Activated naive CD8-positive, alpha-beta T cell (primary cell): ENCODE data around the gene FAIM2.
A peak's percentile ranks its signal among the peaks of the same experiment; 100 is the strongest.

Source experiments
- H3K27ac Mint-ChIP-seq: one replicate; pipeline ENCODE4 v1.8.0; 2021; ENCODE audit warnings: mixed read lengths
- H3K27me3 Mint-ChIP-seq: one replicate; pipeline ENCODE4 v1.8.0; 2021; ENCODE audit warnings: mixed read lengths
- H3K36me3 Mint-ChIP-seq: one replicate; pipeline ENCODE4 v1.8.0; 2021; ENCODE audit warnings: mixed read lengths
- H3K4me1 Mint-ChIP-seq: one replicate; pipeline ENCODE4 v1.8.0; 2021; ENCODE audit warnings: low read depth, mixed read lengths
- H3K4me3 Mint-ChIP-seq: one replicate; pipeline ENCODE4 v1.8.0; 2021; ENCODE audit warnings: mild to moderate bottlenecking, mixed read lengths
- H3K9me3 Mint-ChIP-seq: one replicate; pipeline ENCODE4 v1.8.0; 2021; ENCODE audit warnings: low read depth, mixed read lengths

The FAIM2 gene

DNA sequence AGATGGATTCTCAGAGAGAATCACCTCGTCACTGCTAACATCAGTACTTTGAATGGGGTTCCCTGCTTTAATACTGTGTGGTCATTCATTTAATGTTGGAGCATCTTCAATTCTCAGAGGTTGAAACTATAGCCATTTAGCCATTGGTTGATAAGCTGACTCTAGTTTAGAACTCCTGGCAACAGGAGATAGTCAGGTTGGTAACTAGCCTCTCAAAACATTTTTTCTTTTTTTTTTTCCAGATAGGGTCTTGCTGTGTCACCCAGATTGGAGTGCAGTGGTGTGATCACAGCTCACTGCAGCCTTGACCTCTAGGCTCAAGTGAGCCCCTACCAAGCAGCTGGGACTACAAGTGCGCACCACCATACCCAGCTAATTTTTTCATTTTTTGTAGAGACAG lies 72.0 kb downstream of the FAIM2 start:
- Mint-ChIP-seq H3K27ac (no peak overlapping the region), H3K4me1 (peaks cover 21% of the 10 kb centered on the region), H3K36me3 (no peaks in the 10 kb centered on the region), H3K9me3 (no peaks in the 10 kb centered on the region), H3K4me3 (no peak overlapping the region), H3K27me3 (no peaks in the 10 kb centered on the region)

DNA sequence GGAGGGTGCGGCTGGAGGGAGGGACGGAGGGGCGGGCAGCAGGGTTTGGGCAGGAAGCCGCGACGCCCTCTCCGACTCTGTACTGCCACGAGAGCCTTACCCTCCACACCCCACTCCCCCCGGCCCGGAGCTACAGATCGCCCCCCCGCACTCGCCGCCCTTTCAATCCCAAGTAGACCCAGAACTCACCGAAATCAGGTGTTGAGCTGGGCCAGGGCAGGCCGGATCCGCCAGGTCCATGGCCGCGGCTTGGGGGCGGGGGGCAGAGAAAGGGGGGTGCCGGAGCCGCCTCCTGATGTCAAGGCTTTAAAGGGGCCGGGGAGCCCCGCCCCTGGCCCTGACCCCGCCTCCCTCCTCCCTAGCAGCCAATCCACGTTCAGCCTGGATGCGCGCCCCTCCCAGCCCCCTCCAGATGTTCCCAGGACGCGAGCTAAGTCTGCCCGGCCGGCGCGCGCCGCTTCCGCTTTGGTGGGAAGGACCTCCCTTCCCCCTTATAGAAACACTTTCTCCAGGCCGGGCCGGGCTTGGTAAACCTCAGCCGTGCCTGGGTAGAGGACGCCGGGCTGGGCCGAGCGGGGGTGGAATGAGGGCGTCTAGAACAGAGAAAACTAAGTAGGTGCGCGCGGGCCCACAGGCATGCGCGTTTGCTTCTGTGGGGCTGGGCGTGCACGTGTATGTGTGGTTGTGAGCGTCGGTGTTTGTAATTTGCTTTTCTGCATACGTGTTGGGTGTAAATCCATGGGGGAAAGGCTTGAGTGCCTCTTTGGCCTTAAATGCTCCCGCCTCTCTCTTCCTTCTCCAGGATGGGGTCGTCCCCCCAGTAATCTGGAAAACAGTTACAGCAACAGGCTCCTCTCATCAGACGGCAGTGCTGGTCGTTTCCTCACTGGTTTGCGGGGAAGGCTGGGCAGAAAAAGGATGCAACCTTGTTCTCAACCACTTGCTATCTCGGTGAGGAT lies 75.3 kb downstream of the FAIM2 start, which contains the start of gene NCKAP5L:
TSS of gene NCKAP5L (minus strand) at position 281 of the 959 bp plus-strand sequence. CDS start 24,369 bp downstream, outside the sequence.
- no peaks in the 10 kb centered on the region for H3K27me3 Mint-ChIP-seq
- peak within 1 kb of the TSS; percentile 96 for H3K27ac Mint-ChIP-seq
- no peaks in the 10 kb centered on the region for H3K36me3 Mint-ChIP-seq
- H3K4me1 Mint-ChIP-seq, result peaks cover 32% of the 10 kb centered on the region
- H3K9me3 Mint-ChIP-seq, result no peaks in the 10 kb centered on the region
- peak within 1 kb of the TSS; percentile 94 for H3K4me3 Mint-ChIP-seq

- Mint-ChIP-seq H3K27ac (no peak overlapping the region), H3K27me3 (no peaks in the 10 kb centered on the region), H3K36me3 (peaks cover 2% of the 10 kb centered on the region)
Measured at GRCh38 chr12:49827401-49828099, 76.2 kb downstream of the FAIM2 start.

DNA sequence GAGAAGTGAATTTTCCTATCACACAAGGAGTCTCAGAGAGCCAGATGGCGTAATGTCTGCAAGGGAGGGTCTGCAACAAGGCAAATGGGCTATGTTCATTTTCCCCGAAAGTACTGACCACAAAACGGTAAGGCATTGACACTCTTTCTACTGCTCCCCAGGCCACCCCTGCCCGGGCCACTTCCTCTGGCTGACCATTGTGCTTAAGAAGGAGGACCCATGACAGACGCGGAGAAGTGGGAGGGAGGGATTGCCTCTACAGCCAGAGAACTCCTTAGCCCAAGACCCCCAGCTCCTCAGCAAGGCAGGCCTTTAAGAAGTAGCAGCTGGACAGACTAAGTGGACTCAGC lies 76.7 kb downstream of the FAIM2 start:
- Mint-ChIP-seq H3K4me3 (peak overlapping the region; percentile 71), H3K27ac (no peak overlapping the region), H3K36me3 (peaks cover 2% of the 10 kb centered on the region), H3K4me1 (peaks cover 38% of the 10 kb centered on the region), H3K9me3 (no peaks in the 10 kb centered on the region), H3K27me3 (no peaks in the 10 kb centered on the region)

More at GRCh38 chr12:49827401-49828099, 76.2 kb downstream of the FAIM2 start:
- Mint-ChIP-seq H3K9me3 (no peaks in the 10 kb centered on the region), H3K4me3 (peak overlapping the region; percentile 71), H3K4me1 (peaks cover 34% of the 10 kb centered on the region)

DNA sequence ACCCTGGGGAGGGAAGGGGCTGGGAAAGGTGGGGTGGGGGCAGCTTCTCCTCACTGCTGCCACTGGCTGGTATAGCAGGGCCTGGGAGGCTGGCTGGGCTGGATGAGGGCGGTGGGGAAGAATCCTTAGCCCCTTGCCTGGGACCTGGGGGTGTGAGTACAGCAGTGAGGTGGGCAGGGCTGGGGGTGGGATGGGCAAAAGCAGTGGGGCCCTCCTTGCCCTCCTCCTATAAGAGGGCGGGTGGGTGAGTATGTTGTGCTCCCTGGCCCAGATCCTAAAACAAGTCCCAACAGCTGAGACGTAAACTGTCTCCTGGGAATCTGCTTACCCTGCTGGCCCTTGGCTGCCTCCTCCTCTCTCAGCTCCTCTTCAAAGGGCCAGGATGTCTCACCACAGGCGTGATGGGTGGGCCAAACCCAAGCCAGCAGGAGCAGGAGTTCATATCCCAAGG lies 77.7 kb downstream of the FAIM2 start:
- H3K4me3 Mint-ChIP-seq, result no peak overlapping the region
- peaks cover 47% of the 10 kb centered on the region for H3K4me1 Mint-ChIP-seq
- H3K27me3 Mint-ChIP-seq, result no peaks in the 10 kb centered on the region
- H3K36me3 Mint-ChIP-seq, result peaks cover 2% of the 10 kb centered on the region
- no peak overlapping the region for H3K27ac Mint-ChIP-seq
- H3K9me3 Mint-ChIP-seq, result no peaks in the 10 kb centered on the region

DNA sequence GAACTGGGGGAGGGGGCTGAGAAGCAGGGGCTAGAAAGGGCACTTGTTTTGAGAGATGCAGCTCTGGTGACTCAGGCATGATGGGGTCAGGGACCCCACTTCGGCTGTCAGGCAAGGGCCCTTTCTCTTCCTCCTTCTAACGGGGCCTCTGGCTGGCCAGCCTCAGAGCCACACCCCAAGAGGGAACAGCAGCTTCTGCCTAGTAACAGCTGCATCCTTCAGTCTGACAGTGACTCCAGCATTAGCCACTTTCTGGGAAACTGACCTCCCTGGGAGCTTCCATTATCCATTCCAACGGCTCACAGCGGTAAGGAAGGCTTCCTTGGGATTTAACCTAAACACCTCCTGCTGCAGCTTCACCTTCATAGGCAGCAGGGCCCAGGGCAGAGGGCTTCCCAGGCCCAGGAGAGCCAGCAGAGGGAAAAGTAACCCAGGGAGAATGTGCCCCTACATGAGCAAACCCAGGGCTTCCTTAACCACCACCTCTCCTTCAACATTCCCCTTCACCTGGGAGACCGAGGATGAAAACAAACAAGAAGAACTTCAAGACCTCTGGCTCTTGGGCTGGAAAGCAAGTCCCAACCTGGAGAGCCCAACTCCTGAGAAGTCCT lies 78.2 kb downstream of the FAIM2 start:
- Mint-ChIP-seq H3K27ac (no peak overlapping the region), H3K4me3 (no peak overlapping the region), H3K4me1 (peaks cover 51% of the 10 kb centered on the region), H3K27me3 (no peaks in the 10 kb centered on the region), H3K36me3 (peaks cover 2% of the 10 kb centered on the region), H3K9me3 (no peaks in the 10 kb centered on the region)

DNA sequence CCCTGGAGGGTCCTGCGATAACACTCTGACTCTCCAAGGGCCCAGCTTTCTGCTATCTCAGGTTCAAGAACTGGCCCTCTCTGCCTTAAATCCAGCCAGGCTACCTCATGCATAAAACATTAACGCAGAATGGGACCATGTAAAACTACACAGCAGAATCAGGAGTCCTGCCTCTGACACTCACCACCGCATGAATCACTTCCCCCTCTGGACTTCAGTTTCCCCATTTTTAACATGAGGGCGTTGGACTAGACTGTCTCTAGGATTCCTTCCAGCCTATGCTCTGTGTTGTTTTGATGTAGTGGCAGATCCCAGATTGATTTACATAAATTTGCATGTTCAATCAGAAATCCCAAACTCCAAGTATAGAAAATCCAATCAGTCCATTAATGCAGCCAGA lies 78.8 kb downstream of the FAIM2 start:
- H3K27ac Mint-ChIP-seq, result no peak overlapping the region
- H3K27me3 Mint-ChIP-seq, result no peaks in the 10 kb centered on the region
- H3K36me3 Mint-ChIP-seq, result peaks cover 2% of the 10 kb centered on the region
- H3K9me3 Mint-ChIP-seq, result no peaks in the 10 kb centered on the region
- H3K4me1 Mint-ChIP-seq, result peaks cover 49% of the 10 kb centered on the region
- H3K4me3 Mint-ChIP-seq, result no peak overlapping the region

GRCh38 chr12:49824416-49824815 lies 79.3 kb downstream of the FAIM2 start:
- Mint-ChIP-seq H3K27me3 (no peaks in the 10 kb centered on the region), H3K4me1 (peaks cover 52% of the 10 kb centered on the region), H3K27ac (no peak overlapping the region), H3K9me3 (no peaks in the 10 kb centered on the region), H3K4me3 (no peak overlapping the region), H3K36me3 (peaks cover 2% of the 10 kb centered on the region)

GRCh38 chr12:49823951-49824350 lies 79.7 kb downstream of the FAIM2 start:
- Mint-ChIP-seq H3K4me1 (peaks cover 50% of the 10 kb centered on the region), H3K27me3 (no peaks in the 10 kb centered on the region), H3K27ac (no peak overlapping the region), H3K9me3 (no peaks in the 10 kb centered on the region), H3K4me3 (no peak overlapping the region), H3K36me3 (peaks cover 2% of the 10 kb centered on the region)

DNA sequence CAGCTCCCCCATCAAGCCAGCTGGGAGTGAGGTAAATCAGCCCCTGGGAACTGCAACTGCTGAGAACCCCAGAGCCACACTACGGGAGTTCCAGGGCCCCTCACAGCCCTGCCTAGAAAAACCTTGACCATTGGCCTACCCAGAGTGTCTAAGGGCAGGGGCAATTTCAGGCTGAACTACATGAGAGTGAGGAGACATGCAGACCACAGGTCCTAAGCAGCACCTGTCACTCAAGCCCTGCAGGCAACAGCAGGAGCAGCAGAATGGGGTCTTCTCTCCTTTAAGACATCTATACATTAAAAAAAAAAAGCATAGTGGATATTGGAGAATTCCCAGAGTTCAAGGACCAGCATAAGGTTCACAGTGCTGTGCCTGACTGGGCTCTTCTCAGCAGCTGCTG lies 80.3 kb downstream of the FAIM2 start:
- Mint-ChIP-seq H3K4me3 (no peak overlapping the region), H3K36me3 (peaks cover 2% of the 10 kb centered on the region), H3K27me3 (no peaks in the 10 kb centered on the region), H3K27ac (no peak overlapping the region), H3K4me1 (peaks cover 44% of the 10 kb centered on the region), H3K9me3 (no peaks in the 10 kb centered on the region)

DNA sequence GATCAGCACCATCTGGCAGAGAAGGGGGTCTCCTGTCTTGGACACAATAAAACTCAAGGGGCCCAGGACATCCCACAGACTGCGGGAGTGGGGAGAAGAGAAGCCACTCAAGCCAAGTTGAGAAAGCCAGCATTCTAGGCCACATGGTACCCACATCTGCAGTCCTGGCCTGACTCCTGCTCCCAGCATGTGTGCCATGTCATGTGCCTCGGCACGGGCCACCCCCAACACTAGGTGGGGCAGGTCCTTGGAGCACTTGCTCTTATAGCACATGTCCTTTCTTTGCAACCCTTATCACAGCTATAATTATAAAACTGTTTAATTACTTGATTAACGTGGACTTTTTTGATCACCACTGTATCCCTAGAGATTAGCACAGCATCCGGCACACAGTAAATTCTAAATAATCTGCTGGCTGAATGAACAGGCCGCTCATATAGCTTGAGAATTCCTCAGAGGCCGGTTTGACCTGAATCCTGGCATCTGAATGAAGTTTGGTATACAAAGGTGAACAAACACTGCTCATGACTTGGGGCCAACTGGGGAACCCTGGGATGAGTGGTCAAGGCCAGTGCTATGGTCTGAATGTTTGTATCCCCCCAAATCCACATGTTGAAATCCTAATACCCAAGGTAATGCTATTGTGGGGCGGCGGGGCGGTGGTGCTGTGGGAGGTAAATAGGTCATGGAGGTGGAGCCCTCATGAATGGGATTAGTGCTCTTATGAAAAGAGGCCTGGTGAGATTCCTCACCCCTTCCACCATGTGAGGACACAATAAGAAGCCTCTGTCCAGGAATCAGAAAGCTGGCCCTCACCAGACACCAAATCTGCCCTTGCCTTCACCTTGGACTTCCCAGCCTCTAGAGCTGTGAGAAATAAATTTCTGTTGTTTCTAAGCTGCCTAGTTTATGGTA lies 82.1 kb downstream of the FAIM2 start:
- Mint-ChIP-seq H3K27ac (peak overlapping the region; percentile 78), H3K9me3 (no peaks in the 10 kb centered on the region), H3K27me3 (no peaks in the 10 kb centered on the region), H3K36me3 (peaks cover 2% of the 10 kb centered on the region), H3K4me3 (no peak overlapping the region), H3K4me1 (peaks cover 37% of the 10 kb centered on the region)

GRCh38 chr12:49819786-49820185 lies 83.9 kb downstream of the FAIM2 start:
- peaks cover 4% of the 10 kb centered on the region for H3K36me3 Mint-ChIP-seq

GRCh38 chr12:49818241-49818895 lies 85.3 kb downstream of the FAIM2 start:
- Mint-ChIP-seq H3K9me3 (no peaks in the 10 kb centered on the region), H3K4me3 (no peak overlapping the region)

More at GRCh38 chr12:49819786-49820185, 83.9 kb downstream of the FAIM2 start:
- Mint-ChIP-seq H3K27ac (peak overlapping the region; percentile 28), H3K4me1 (peaks cover 27% of the 10 kb centered on the region), H3K27me3 (no peaks in the 10 kb centered on the region), H3K9me3 (no peaks in the 10 kb centered on the region), H3K4me3 (no peak overlapping the region)

More at GRCh38 chr12:49818241-49818895, 85.3 kb downstream of the FAIM2 start:
- Mint-ChIP-seq H3K27ac (no peak overlapping the region), H3K27me3 (no peaks in the 10 kb centered on the region), H3K36me3 (peaks cover 4% of the 10 kb centered on the region), H3K4me1 (peaks cover 26% of the 10 kb centered on the region)
